Skeletal muscle cell (primary cell): ENCODE data around the gene TSGA10.
"Not testable (repeated sequence)": the region's sequence is repeated elsewhere in the genome, so short reads cannot be mapped to it uniquely, and the experiment has no call there.

Source experiments
- DNase-seq: peaks from one replicate; pipeline ENCODE4 v3.0.0-alpha.2; 2010; ENCODE audit warnings: low read depth
- H3K4me3 ChIP-seq: 2 replicates; pipeline ENCODE4 v1.5.1; 2011; ENCODE audit warnings: low read depth, mild to moderate bottlenecking, control low read depth, low read length, moderate library complexity

The TSGA10 gene

GRCh38 chr2:99158599-99158998, 3.9 kb upstream of the TSGA10 start:
- no peak for DNase-seq
- H3K4me3 ChIP-seq: no peak overlapping the region

DNA sequence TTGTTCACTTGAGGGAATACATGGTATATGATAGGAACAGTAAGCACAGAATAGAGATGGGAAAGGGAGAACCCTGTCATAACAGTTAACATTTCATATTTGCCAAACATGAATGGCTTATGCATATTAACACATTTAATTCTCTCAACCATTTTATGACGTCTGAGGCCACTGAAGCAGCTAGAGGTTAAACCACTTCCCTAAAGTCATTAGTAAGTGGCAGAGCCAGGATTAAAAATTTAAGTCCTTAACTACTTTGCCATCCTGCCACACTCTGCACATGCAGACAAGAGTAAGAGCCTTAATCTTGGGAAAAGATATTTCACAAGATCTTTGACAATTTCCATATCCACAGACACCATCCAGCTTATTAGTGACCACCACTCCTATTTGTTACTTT, 2.1 kb upstream of the TSGA10 start:
- H3K4me3 ChIP-seq: no peak overlapping the region
- DNase-seq: no peak

DNA sequence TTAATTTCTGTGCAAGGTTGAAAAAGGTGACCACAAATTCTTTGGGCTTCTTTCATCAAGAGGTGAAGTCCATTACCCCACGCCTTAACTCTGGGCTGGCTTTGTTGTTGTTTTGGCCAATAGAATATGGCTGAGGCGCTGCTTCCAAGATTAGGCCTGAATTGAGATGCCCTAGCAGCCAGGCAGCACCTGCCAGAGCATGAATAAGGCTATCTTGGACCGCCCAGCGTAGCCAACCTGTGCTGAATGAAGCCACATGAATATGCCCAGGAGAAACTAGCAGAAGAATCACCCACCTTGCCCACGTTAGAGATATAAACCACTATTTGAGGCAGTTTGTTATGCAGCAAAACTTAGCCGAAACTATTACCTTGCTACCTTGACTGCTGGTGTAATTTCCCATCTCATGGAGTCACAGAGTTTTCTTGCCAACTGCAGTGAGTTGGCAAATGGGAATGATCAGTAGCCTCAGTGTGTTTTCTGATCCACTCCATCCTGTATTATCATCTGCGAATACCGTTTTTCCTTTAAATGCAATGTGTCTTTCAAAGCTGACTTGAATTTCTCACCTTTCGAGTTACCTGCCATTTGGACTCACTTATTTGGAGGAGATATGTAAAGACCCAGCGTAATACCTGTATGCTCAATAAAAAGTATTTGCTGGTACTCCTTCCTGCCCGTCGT, 679 bp downstream of the TSGA10 start:
- no peak for DNase-seq
- peak overlapping the region; percentile 86 for H3K4me3 ChIP-seq

- no peak for DNase-seq
These were observed 2.4 kb downstream of the TSGA10 start for GRCh38 chr2:99152199-99152895.

GRCh38 chr2:99150706-99151105, 4.0 kb downstream of the TSGA10 start:
- DNase-seq: no peak
- no peak overlapping the region for H3K4me3 ChIP-seq

More at GRCh38 chr2:99152199-99152895, 2.4 kb downstream of the TSGA10 start:
- H3K4me3 ChIP-seq: no peak overlapping the region

- peak; percentile 50 for DNase-seq
- peak within 1 kb of the TSS; percentile 87 for H3K4me3 ChIP-seq
These were observed 13.3 kb downstream of the TSGA10 start, which contains the start of gene C2orf15 for GRCh38 chr2:99141110-99142108. TSS of gene C2orf15 (plus strand) at chr2:99141707. CDS start at chr2:99150559, 8,852 bp downstream.

DNA sequence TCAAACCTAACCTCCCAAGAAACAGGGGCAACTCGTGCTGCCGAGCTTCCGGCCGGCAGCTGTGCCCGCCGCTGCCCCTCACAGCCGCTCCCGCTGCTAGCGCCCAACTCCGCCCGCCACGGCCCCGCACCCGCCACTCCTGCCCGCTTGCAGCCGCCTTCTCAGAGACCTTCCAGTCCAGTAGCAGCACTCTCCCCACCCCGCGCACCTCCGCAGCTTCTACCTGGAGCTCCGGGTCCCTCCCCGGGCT, 14.0 kb downstream of the TSGA10 start:
- peak overlapping the region; percentile 87 for H3K4me3 ChIP-seq
- DNase-seq: no peak

DNA sequence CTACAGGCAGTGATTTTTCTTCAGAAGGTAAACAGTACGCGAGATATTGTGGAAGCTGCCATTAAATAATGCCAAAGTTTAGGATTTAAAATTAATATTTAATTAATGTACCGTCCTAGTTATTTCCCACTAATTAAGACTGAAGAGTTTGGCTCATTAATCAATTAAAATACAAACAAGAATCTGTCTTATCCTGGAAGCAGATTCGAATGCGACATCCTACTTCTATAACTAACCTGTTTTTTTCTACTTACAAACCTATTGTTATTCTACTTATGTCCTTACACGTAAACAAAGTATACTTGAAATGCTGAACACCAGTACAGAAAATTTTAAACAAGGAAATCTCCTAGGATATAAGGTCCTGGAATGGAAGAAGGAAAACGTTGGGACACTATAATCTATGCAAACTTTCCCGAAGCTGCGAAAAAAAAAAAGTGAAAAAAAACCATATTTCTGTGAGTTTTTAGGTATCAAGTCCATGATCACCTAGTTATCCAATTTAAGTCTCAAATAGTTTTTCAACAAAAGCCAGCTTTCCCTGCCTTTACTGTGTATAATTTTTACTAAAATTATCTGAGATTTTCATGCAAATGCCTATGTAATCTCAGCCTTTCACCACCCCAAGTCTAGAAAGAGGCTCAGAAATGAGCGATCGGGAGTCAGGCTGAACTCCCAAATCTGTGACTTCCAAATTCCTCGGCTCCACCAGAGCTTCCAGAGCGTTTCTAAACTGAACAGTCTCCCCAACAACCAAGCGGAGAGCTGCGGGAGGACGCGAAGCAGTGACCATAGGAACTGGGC, 14.5 kb downstream of the TSGA10 start:
- DNase-seq: no peak
- peak overlapping the region; percentile 87 for H3K4me3 ChIP-seq

- H3K4me3 ChIP-seq: no peak overlapping the region
- DNase-seq: no peak
These were observed 15.7 kb downstream of the TSGA10 start for GRCh38 chr2:99139003-99139402.

DNA sequence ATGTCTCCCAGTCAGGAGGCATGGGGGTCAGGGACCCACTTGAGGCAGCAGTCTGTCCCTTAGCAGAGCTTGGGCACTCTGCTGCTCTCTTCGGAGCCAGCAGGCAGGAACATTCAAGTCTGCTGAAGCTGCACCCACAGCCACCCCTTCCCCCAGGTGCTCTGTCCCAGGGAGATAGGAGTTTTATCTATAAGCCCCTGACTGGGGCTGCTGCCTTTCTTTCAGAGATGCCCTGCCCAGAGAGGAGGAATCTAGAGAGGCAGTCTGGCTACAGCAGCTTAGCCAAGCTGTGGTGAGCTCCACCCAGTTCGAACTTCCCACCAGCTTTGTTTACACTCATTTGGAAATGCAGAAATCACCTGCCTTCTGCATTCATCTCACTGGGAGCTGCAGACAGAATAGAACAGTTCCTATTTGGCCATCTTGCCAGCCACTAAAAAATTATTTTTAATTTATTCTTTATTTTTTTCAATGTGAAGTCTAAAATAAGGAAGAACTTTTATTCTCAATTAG, 19.6 kb downstream of the TSGA10 start:
- not testable (repeated sequence) for DNase-seq, H3K4me3 ChIP-seq

DNA sequence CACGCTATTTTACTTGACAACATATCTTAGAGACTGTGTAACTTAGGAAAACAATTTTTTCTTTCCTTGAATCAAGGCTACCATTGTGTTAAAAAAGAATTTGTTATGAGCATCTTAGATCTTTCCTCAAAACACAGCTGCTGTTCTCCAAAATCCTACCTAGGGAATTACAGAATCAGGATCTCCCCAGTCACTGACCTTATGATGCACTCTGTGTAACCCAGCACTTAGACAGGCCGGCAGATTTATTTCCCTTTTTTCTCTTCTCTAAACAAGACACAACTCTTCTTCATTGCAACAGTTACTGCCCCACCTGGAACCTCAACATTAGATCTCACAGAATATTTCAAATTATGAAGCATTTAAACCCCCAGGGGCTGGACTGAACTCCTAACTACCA, 26.8 kb downstream of the TSGA10 start:
- no peak for DNase-seq
- H3K4me3 ChIP-seq: no peak overlapping the region

GRCh38 chr2:99112617-99113016, 42.1 kb downstream of the TSGA10 start:
- DNase-seq: no peak

DNA sequence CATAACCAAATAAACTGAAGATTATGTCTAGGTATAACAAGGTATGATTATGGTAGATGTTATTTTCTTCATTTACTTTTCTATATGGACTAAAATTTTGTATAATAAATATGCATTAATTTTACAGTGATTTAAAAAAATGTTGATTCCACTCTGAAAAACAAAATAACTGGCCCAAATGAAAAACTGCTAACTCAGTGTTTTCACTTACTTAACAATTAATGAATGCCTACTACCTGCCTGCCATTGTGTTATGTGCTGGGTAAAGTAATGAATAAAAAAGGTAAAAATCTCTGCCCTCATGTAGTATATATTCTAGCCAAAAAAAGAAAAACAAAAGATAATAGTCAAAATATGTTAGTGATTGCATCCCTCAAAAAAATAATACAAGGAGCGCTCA, 42.8 kb downstream of the TSGA10 start:
- no peak for DNase-seq
- H3K4me3 ChIP-seq: no peak overlapping the region

More at GRCh38 chr2:99112617-99113016, 42.1 kb downstream of the TSGA10 start:
- no peak overlapping the region for H3K4me3 ChIP-seq

- no peak overlapping the region for H3K4me3 ChIP-seq
- DNase-seq: no peak
These were observed 43.5 kb downstream of the TSGA10 start for GRCh38 chr2:99111236-99111635.

DNA sequence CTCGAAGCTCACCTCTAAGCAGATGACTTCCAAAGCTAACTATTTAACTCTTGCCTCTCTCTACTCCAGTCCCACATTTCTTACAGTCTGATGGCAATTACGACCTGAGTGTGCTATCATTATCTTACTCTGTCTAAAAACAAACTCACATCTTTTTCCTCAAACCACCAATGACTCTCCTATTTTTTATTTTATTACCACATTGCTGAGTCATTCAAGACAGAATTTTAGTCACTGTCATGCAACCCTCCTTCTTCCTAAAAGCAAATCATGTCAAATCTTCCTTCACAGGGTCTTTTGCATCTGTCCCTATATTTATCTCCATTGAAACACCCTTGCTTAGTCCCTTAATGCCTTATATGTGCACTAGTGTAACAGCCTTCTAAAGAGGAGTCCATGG, 47.8 kb downstream of the TSGA10 start:
- peak; percentile 4 for DNase-seq
- H3K4me3 ChIP-seq: no peak overlapping the region

GRCh38 chr2:99104006-99104405, 50.7 kb downstream of the TSGA10 start:
- DNase-seq: no peak
- H3K4me3 ChIP-seq: no peak overlapping the region

DNA sequence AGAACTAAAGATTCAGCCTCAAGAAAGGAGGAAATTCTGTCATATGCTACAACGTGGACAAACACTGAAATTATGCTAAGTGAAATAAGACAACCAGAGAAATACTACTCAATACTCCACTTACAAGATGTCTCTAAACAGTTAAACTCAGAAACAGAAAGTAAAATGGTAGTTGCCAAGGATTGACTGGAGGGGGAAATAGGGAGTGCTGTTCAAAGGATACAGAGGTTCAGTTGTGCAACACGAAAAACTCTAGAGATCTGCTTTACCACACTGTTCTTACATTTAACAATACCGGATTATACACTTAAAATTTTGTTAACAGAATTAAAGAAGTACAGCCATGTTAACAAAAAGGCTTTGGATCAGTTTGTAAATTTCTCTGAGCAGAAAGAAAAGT, 53.0 kb downstream of the TSGA10 start:
- no peak overlapping the region for H3K4me3 ChIP-seq
- peak; percentile 8 for DNase-seq

DNA sequence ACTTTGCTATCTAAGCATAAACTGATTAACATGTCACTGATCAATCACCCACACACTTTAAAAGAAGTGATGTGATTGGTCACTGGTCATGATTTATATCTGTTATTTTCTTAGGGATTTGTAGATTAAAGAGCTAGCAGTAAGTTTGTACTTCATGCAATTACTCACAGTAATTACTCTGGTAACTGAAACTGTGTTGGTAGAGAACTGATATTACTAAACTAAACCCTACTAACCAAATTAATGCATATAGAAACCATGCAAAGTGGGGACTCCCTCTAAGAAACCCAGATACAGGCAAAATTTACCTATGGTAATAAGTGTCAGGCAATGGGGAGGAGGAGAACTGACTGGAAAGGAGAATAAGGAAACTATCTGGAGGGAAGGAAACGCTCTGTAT, 58.0 kb downstream of the TSGA10 start:
- H3K4me3 ChIP-seq: no peak overlapping the region
- no peak for DNase-seq

DNA sequence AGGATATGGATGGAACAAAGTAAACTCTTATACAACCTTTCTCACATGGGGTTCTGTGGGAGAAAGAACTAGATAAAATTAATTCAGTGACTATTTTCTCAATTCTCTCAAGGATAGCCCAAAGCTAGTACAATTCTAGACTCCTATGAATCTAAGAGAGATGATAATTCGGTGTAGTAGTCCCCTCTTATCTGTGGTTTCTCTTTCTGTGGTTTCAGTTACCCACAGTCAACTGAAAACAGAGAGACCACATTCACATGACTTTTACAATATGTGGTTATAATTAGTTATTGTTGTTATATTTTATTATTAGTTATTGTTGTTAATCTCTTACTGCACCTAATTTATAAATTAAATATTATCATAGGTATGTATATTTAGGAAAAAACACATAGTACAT, 66.7 kb downstream of the TSGA10 start:
- DNase-seq: no peak
- H3K4me3 ChIP-seq: no peak overlapping the region
